HCT116 (cell line): ENCODE measurements around the gene ZNF785. TPM values are rescaled to one million over a fixed set of nuclear protein-coding genes. Genes with fewer than 3 reads are reported as not detected.

Source experiments
- ATAC-seq: fragments of 200-7000 bp; cut with Tn5 transposase; 2 replicates; pipeline ENCODE4 v1.9.1; 2020; ENCODE audit warnings: mild to moderate bottlenecking, moderate library complexity
- BruUV-seq: library from RNA; stranded (reverse); fragments of 400-500 nt; replicated peaks from 2 replicates; lab custom pipeline; 2021; lab: Mats Ljungman, UMichigan
- CTCF ChIA-PET: fragments of 300-600 bp; sonication (Branson Sonifier 250); formaldehyde crosslinking; loops from one replicate; lab custom pipeline; 2021; ENCODE audit warnings: antibody characterized with exemption; lab: Charles Lee
- POLR2A ChIA-PET: fragments of 300-600, 350-600 bp; sonication (Branson Sonifier 250); formaldehyde crosslinking; loops from one replicate; lab custom pipeline; 2021; ENCODE audit warnings: antibody characterized with exemption; lab: Charles Lee
- RAD21 ChIA-PET, 2 experiments: fragments of 300-600 bp; sonication (Branson Sonifier 250); formaldehyde crosslinking; loops; one replicate each; lab custom pipeline; 2023; ENCODE audit warnings: low total read pairs in 2 of 2; ENCODE audit not compliant: uncharacterized antibody in 2 of 2, unreplicated experiment in 2 of 2, low non-redundant PET in 1 of 2; lab: Charles Lee
- DNase-seq: peaks from one replicate; pipeline ENCODE4 v3.0.0-alpha.2; 2010; ENCODE audit warnings: low read depth, low spot score
- H2AFZ ChIP-seq: fragments of 200-600 bp; shearing (Covaris generic), sonication (generic); 2 replicates; pipeline ENCODE4 v1.6.1; 2017; ENCODE audit warnings: low read depth, mixed run types, mixed read lengths, antibody characterized with exemption, low read length; ENCODE audit not compliant: poor library complexity, severe bottlenecking
- H3K27ac ChIP-seq: 2 replicates; pipeline ENCODE4 v1.5.1; 2012; ENCODE audit warnings: low read depth, low read length
- H3K27me3 ChIP-seq: fragments of 200-600 bp; sonication (generic); 2 replicates; pipeline ENCODE4 v1.6.1; 2016; ENCODE audit warnings: mixed run types, low read length, mixed read lengths; ENCODE audit not compliant: insufficient read depth
- H3K36me3 ChIP-seq, 2 experiments: fragments of 200-500 bp in 1 of 2; fragments of 200-600 bp in 1 of 2; sonication (Bioruptor generic) in 1 of 2; sonication (generic) in 1 of 2; 2 replicates each; pipeline versions ENCODE4 v1.5.1 to v1.6.1; 2014 to 2016; ENCODE audit warnings: low read length in 2 of 2, inconsistent platforms in 1 of 2, mixed read lengths in 1 of 2, mixed run types in 1 of 2; ENCODE audit not compliant: insufficient read depth in 2 of 2, control insufficient read depth in 1 of 2
- H3K4me1 ChIP-seq, 2 experiments: fragments of 200-600 bp in 1 of 2; sonication (generic) in 1 of 2; 2 replicates each; pipeline versions ENCODE4 v1.5.1 to v1.6.1; 2012 to 2017; ENCODE audit warnings: low read length in 2 of 2, inconsistent platforms in 1 of 2, mild to moderate bottlenecking in 1 of 2, mixed read lengths in 1 of 2, mixed run types in 1 of 2, moderate library complexity in 1 of 2; ENCODE audit not compliant: insufficient read depth in 2 of 2, control insufficient read depth in 1 of 2
- H3K4me2 ChIP-seq: fragments of 200-600 bp; sonication (generic); 2 replicates; pipeline ENCODE4 v1.6.1; 2017; ENCODE audit warnings: mixed run types, low read length, mixed read lengths
- H3K4me3 ChIP-seq, 2 experiments: fragments of 200-600 bp in 1 of 2; sonication (generic) in 1 of 2; replicated peaks in 1 of 2; 2 replicates each; pipeline ENCODE4 v1.5.1; 2011 to 2016; ENCODE audit warnings: low read length in 2 of 2, control low read depth in 1 of 2, low read depth in 1 of 2, mild to moderate bottlenecking in 1 of 2, mixed read lengths in 1 of 2, mixed run types in 1 of 2
- H3K79me2 ChIP-seq: fragments of 200-600 bp; sonication (generic); 2 replicates; pipeline ENCODE4 v1.6.1; 2017; ENCODE audit warnings: mild to moderate bottlenecking, mixed run types, low read length, moderate library complexity, mixed read lengths; ENCODE audit not compliant: insufficient read depth
- H3K9ac ChIP-seq: fragments of 200-600 bp; sonication (generic); 2 replicates; pipeline ENCODE4 v1.6.1; 2016; ENCODE audit warnings: low read length, mixed read lengths
- H3K9me2 ChIP-seq: fragments of 200-600 bp; sonication (generic), shearing (Covaris generic); 2 replicates; pipeline ENCODE4 v1.6.1; 2017; ENCODE audit warnings: mixed run types, mild to moderate bottlenecking, moderate library complexity; ENCODE audit not compliant: insufficient read depth
- H3K9me3 ChIP-seq, 2 experiments: fragments of 200-500 bp in 1 of 2; fragments of 200-600 bp in 1 of 2; sonication (Bioruptor generic) in 1 of 2; sonication (generic) in 1 of 2; 2 replicates each; pipeline ENCODE4 v1.6.1; 2014 to 2017; ENCODE audit warnings: low read length in 2 of 2, mixed read lengths in 2 of 2, inconsistent platforms in 1 of 2, low read depth in 1 of 2, mild to moderate bottlenecking in 1 of 2, mixed run types in 1 of 2, moderate library complexity in 1 of 2; ENCODE audit not compliant: control insufficient read depth in 1 of 2, insufficient read depth in 1 of 2
- H4K20me1 ChIP-seq: fragments of 200-600 bp; sonication (generic), shearing (Covaris generic); 2 replicates; pipeline ENCODE4 v1.6.1; 2017; ENCODE audit warnings: mixed run types, mild to moderate bottlenecking, moderate library complexity; ENCODE audit not compliant: insufficient read depth
- EGR1 ChIP-seq: IDR thresholded peaks from 2 replicates; pipeline ENCODE4 v1.6.1; 2012; ENCODE audit warnings: low read depth
- ELF1 ChIP-seq: IDR thresholded peaks from 2 replicates; pipeline ENCODE4 v1.6.1; 2012; ENCODE audit warnings: low read depth, borderline replicate concordance
- EZH2phosphoT487 ChIP-seq: fragments of 200-600 bp; IDR thresholded peaks from 2 replicates; pipeline ENCODE4 v1.6.1; 2018; ENCODE audit warnings: antibody characterized with exemption, borderline replicate concordance
- SP1 ChIP-seq: IDR thresholded peaks from 2 replicates; pipeline ENCODE4 v1.6.1; 2012; ENCODE audit warnings: low read depth
- TCF7L2 ChIP-seq: IDR thresholded peaks from 2 replicates; pipeline ENCODE4 v1.7.0; 2011; ENCODE audit warnings: borderline replicate concordance, inconsistent platforms; ENCODE audit not compliant: insufficient read depth, insufficient read length; ENCODE audit errors: extremely low read depth
- intact Hi-C: fragments of 100-400 bp; cut with micrococcal nuclease; formaldehyde crosslinking; loops from 2 replicates; pipeline ENCODE4 v1.10.0; 2022
- total RNA-seq: library from RNA; stranded (reverse); gene quantifications from one replicate; pipeline ENCODE4 v1.2.1, GENCODE V29; 2021; ENCODE audit not compliant: unreplicated experiment
- TF ChIP-seq, protein P1 (sequence below): IDR thresholded peaks from 2 replicates; pipeline ENCODE4 v1.6.1; 2012

Gene ZNF785
- total RNA-seq, 1 experiment from 2014 or later, result 0.15 TPM

DNA sequence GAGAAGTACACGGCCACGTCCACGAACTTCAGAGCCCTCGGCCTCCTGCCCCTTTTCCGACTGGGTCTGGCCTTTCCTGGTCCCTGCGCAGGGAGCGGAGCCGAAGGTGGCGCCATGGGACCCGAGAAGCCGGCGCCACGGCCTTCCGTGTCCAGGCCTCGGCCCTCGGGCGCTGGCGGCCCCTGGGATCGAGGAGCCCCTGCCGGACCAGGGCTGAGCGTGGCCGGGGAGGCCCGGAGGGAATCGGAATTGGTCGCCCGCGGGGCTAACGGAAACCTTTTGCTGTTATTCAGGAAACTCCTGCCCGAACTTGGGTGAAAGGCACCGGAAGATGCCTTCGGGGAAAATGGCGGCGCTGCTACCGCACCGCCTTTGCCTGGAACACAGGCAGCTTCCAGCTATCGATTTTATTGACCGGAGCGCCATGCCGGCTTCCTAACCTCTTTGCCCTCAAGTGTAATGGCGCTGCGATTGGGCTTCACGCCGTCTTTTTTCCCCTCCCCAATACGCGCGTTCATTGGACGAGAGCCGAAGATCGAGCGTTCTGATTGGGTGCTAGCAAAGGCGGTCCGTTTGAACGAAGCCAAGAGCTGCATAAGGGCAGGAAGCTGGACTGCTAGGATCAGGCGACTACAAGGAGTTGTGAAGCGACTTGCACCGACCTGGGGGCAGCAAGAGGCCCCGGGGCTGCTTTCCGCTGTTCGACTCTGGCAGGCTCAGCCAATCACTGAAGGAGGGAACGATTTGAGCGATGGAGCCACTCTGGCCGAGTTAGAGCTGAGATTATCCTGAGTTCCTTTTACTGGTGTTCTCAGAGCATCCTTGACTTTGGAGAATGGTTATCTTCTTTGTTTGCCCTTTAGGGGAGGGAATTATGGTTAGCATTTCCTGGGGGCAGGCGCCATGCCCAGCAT, 24.7 kb upstream of the ZNF785 start, which contains the start of gene ZNF689 (continued):
- TF ChIP-seq, protein P1, sequence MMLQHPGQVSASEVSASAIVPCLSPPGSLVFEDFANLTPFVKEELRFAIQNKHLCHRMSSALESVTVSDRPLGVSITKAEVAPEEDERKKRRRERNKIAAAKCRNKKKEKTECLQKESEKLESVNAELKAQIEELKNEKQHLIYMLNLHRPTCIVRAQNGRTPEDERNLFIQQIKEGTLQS, result no peak
- TF ChIP-seq EZH2phosphoT487 (no peak), EGR1 (peak; percentile 57), TCF7L2 (peak; percentile 80), ELF1 (peak; percentile 60; the same call in 1 of the 2 replicates)
- TF ChIP-seq, all 23 proteins: peak for 9

DNA sequence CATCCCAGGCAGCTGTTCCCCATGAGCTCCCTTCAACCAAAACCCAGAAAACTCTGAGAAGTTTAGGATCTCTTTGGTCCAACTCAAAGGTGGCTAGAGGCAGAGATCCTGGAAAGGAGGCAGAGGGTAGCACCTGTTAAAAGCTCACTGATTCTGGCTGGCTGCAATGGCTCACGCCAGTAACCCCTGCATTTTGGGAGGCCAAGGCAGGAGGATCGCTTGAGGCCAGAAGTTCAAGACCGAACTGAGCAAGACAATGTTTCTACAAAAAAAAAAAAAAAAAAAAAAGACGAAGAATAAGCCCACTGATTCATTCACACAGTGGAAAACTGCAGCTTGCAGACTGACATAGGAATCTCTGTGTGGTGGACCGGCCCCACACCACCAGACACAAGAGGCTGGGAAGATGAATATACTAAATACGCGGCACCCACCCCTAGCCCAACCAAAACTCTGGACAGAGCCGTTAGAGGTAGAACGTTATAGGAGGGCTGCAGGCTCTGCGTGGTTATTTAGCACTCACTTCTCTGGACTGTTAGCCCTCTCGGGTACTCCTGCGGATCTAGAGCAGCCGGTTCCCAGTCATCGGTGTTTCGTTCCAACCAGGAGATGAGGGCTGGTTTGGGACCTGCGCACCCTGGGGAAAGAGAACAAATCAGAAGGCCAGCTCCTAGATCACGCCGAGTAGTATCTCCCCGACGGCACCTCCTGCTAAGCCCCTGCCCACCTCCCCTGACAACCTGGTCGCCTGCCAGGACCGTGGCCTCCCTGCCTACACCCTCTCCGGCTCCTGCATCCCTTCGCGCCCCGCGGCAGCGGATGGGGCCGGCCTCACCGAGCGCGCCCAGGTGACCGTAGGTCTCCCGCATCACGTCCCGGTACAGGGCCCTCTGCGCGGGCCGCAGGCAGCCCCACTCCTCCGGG, 23.8 kb upstream of the ZNF785 start:
- no peak overlapping the region for H2AFZ ChIP-seq
- H3K4me3 ChIP-seq, result peak overlapping the region; percentile 85 to 95
- H3K9ac ChIP-seq, result peak overlapping the region; percentile 95
- no peaks in the 10 kb centered on the region for H3K9me3 ChIP-seq
- TF ChIP-seq SP1 (no peak), EZH2phosphoT487 (no peak)
- TF ChIP-seq, all 23 proteins: peak for 0
- no peaks in the 10 kb centered on the region for H3K9me2 ChIP-seq
- H3K27me3 ChIP-seq, result no peaks in the 10 kb centered on the region
- ChIA-PET CTCF (interaction anchor here (1.2 to 1.4 kb wide), 4 partner anchors 11 to 199 kb away, joined by 3 to 11 read pairs (median 7); partner anchors contain the start of gene DCTPP1), POLR2A (interaction anchor here (1.4 to 2.0 kb wide), 3 partner anchors 10 to 179 kb away, joined by 4 to 14 read pairs (median 6); partner anchors contain the start of gene DCTPP1), RAD21 (interaction anchor here (0.6 to 0.7 kb wide), 2 partner anchors 41 to 180 kb away, joined by 3 to 6 read pairs; partner anchors contain the start of gene DCTPP1 (in 1 of the 2))
- H3K27ac ChIP-seq, result peak overlapping the region; percentile 97
- BruUV-seq, result no TSS peak
- H3K4me2 ChIP-seq, result peak overlapping the region; percentile 90
- H3K36me3 ChIP-seq, result peaks cover 6 to 11% of the 10 kb centered on the region in 2 experiments; a peak in 3 of 4 replicates
- intact Hi-C loops, result no loop called here
- no peaks in the 10 kb centered on the region for H4K20me1 ChIP-seq
- peaks cover 12 to 17% of the 10 kb centered on the region in 2 experiments; a peak in 2 of 4 replicates for H3K4me1 ChIP-seq
- peaks cover 16% of the 10 kb centered on the region for H3K79me2 ChIP-seq
- DNase-seq, result no peak
- peak; percentile 60 for ATAC-seq
